ENCODE data around the gene TPST2. TPM values are rescaled to one million over a fixed set of nuclear protein-coding genes. Genes with fewer than 3 reads are reported as not detected.

TPST2 gene
- polyA plus RNA-seq, 2 of the 4 experiments (the other 2 are of a cell fraction): 10.3 to 10.5 TPM

GRCh38 chr22:26549902-26550497 is 39.9 kb downstream of the TPST2 start:
- FAIRE-seq (no peak), DNase-seq (ENCODE audit: low read depth in 1 of 2, low spot score in 1 of 2) (no peak), ATAC-seq (no peak)
- TF ChIP-seq KDM5A (IDR thresholded peaks at IDR 0.05): no peak
- TF ChIP-seq JUNB (IDR thresholded peaks at IDR 0.05): no peak
- TF ChIP-seq, protein P1, sequence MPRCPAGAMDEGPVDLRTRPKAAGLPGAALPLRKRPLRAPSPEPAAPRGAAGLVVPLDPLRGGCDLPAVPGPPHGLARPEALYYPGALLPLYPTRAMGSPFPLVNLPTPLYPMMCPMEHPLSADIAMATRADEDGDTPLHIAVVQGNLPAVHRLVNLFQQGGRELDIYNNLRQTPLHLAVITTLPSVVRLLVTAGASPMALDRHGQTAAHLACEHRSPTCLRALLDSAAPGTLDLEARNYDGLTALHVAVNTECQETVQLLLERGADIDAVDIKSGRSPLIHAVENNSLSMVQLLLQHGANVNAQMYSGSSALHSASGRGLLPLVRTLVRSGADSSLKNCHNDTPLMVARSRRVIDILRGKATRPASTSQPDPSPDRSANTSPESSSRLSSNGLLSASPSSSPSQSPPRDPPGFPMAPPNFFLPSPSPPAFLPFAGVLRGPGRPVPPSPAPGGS (IDR thresholded peaks at IDR 0.05): no peak
- TF ChIP-seq, protein P2, sequence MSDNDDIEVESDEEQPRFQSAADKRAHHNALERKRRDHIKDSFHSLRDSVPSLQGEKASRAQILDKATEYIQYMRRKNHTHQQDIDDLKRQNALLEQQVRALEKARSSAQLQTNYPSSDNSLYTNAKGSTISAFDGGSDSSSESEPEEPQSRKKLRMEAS (IDR thresholded peaks at IDR 0.05): no peak
- no peak for TF ChIP-seq BHLHE40 (IDR thresholded peaks at IDR 0.05; ENCODE audit: low read depth, low read length)
- TF ChIP-seq ZFP36 (IDR thresholded peaks at IDR 0.05; ENCODE audit: borderline replicate concordance, partially characterized antibody): no peak
- TF ChIP-seq ZSCAN20 (CRISPR knock-in tag; IDR thresholded peaks at IDR 0.05): no peak
- TF ChIP-seq ATOH8 (CRISPR knock-in tag; IDR thresholded peaks at IDR 0.05; ENCODE audit: low read depth): no peak
- POLR2A ChIA-PET: no interaction called here
- H3K4me3 ChIP-seq: no peak overlapping the region
- peak overlapping the region in 1 of 2 experiments; percentile 62; a peak in 2 of 6 replicates for H3K27ac ChIP-seq
- H3K4me1 ChIP-seq: peaks cover 16% of the 10 kb centered on the region; the same call in 2 of the 3 replicates
- CTCF ChIA-PET: no interaction called here
- H3K4me2 ChIP-seq: no peak overlapping the region
- H3K9me3 ChIP-seq: no peaks in the 10 kb centered on the region
- 89% methylated on average over 4 of the region's 4 CpGs for WGBS (ENCODE audit: missing lambda C conversion rate)

GRCh38 chr22:26548984-26549383 is 40.9 kb downstream of the TPST2 start:
- Histone ChIP-seq H3K27ac (no peak overlapping the region), H3K9me3 (no peaks in the 10 kb centered on the region), H3K4me3 (no peak overlapping the region), H3K4me1 (peaks cover 16% of the 10 kb centered on the region; the same call in 2 of the 3 replicates), H3K4me2 (no peak overlapping the region)
- no peak for FAIRE-seq
- TF ChIP-seq CBX2 (IDR thresholded peaks at IDR 0.05; ENCODE audit: borderline replicate concordance, low read depth) (no peak), NPAS2 (CRISPR knock-in tag; IDR thresholded peaks at IDR 0.05; ENCODE audit: borderline replicate concordance) (no peak), HOXB13 (CRISPR knock-in tag; IDR thresholded peaks at IDR 0.05; ENCODE audit: low read depth) (no peak), RNF2 (IDR thresholded peaks at IDR 0.05; ENCODE audit: borderline replicate concordance, low read depth) (no peak), FOSL2 (IDR thresholded peaks at IDR 0.05) (no peak), FOSL2 (CRISPR knock-in tag; IDR thresholded peaks at IDR 0.05) (no peak), POLR2AphosphoS2 (conservative IDR thresholded peaks at IDR 0.05; ENCODE audit: low read length) (no peak)
- no peak for ATAC-seq
- ChIA-PET CTCF (no interaction called here), POLR2A (no interaction called here)
- no peak for DNase-seq (ENCODE audit: low read depth in 1 of 2, low spot score in 1 of 2)
- WGBS (ENCODE audit: missing lambda C conversion rate): 96% methylated on average over 6 of the region's 6 CpGs

- no peak overlapping the region for H3K27ac ChIP-seq
- ChIA-PET POLR2A (no interaction called here), CTCF (no interaction called here)
- H3K4me2 ChIP-seq: no peak overlapping the region
- WGBS (ENCODE audit: missing lambda C conversion rate): 94% methylated on average over 2 of the region's 3 CpGs
- ATAC-seq: no peak
- H3K4me3 ChIP-seq: no peak overlapping the region
- no peak for DNase-seq (ENCODE audit: low read depth in 1 of 2, low spot score in 1 of 2)
- no peaks in the 10 kb centered on the region for H3K9me3 ChIP-seq
- H3K4me1 ChIP-seq: peaks cover 13% of the 10 kb centered on the region; the same call in 2 of the 3 replicates
- no peak for FAIRE-seq
- TF ChIP-seq RARB (CRISPR knock-in tag; IDR thresholded peaks at IDR 0.05): no peak
- no peak for TF ChIP-seq MAZ (IDR thresholded peaks at IDR 0.05; ENCODE audit: borderline replicate concordance, low read depth, low read length)
- TF ChIP-seq REST (IDR thresholded peaks at IDR 0.05): no peak
- TF ChIP-seq PBX3 (IDR thresholded peaks at IDR 0.05): no peak
- no peak for TF ChIP-seq ZFP36 (IDR thresholded peaks at IDR 0.05; ENCODE audit: borderline replicate concordance, partially characterized antibody)
- TF ChIP-seq KDM5A (IDR thresholded peaks at IDR 0.05): no peak
- TF ChIP-seq SREBF2 (IDR thresholded peaks at IDR 0.05): no peak
- TF ChIP-seq POLR2A (IDR thresholded peaks at IDR 0.05; ENCODE audit: low read length): no peak
- TF ChIP-seq EP300 (IDR thresholded peaks at IDR 0.05): no peak
- no peak for TF ChIP-seq E2F6 (IDR thresholded peaks at IDR 0.05; ENCODE audit: borderline replicate concordance, low read depth)
- no peak for TF ChIP-seq KDM1A (IDR thresholded peaks at IDR 0.05; ENCODE audit: low read depth)
- no peak for TF ChIP-seq GATA3 (IDR thresholded peaks at IDR 0.05; ENCODE audit: borderline replicate concordance)
- TF ChIP-seq POLR2AphosphoS2 (conservative IDR thresholded peaks at IDR 0.05; ENCODE audit: low read length): no peak
Observed at GRCh38 chr22:26548303-26548702, 41.6 kb downstream of the TPST2 start.
